ENCODE data around the gene LAPTM5. TPM values are rescaled to one million over a fixed set of nuclear protein-coding genes. Genes with fewer than 3 reads are reported as not detected.

Gene LAPTM5
- total RNA-seq, 6 donors from 2014 or later = 148 to 624 (median 225) TPM

DNA sequence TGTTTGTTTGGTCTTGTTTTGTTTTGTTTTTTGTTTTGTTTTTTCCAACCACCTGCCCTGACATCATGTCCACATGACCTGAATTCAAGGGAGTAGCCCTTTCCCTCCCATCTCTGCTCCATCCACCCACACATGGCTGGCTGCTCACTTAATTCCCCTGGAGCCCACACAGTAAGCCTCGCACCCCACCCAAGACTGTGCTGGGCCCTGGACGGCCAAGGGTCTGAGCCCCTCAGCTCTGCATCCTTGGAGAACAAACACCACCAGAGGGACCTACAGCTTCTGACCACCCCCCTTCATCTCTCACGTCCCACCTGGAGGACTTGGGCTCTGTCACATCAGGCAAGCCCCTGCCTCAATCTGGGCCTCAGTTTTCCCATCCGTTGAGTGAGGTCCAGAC lies 73.3 kb downstream of the LAPTM5 start:
- Histone ChIP-seq H3K27me3 (peaks cover 0 to 17% (median 8%) of the 10 kb centered on the region in 4 donors), H3K27ac (no peak overlapping the region), H3K36me3 (no peaks in the 10 kb centered on the region), H3K9me3 (peaks cover 0 to 6% (median 0%) of the 10 kb centered on the region in 4 donors), H3K4me1 (peaks cover 0 to 12% (median 5%) of the 10 kb centered on the region in 4 donors), H3K4me3 (no peak overlapping the region)
- WGBS, 2 donors = 85 to 92% methylated on average over 4 of the region's 4 CpGs
- ATAC-seq (ENCODE audit: low FRiP score in 2 of 2) (no peak), DNase-seq (no peak)
- no peak for TF ChIP-seq POLR2AphosphoS5 (IDR thresholded peaks at IDR 0.05)

DNA sequence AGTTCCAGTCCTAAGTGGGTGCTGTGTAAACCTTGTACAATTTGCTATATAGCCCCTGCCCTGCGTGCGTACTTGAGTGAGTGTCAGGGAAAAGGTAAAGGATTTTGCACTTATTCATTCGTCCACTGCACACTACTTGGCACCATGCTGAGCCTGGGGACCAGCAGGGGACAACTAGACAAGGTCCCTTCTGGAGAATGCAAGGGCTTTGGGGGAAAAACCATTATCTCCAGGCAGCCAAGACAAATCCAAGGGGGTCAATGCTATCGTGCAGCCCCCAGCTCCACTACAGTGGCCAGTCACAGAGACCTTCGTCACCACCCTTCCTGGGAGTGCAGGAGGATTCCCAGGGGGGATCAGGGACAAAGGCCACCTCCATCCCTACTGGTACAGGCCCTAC lies 73.9 kb downstream of the LAPTM5 start:
- peaks cover 0 to 17% (median 8%) of the 10 kb centered on the region in 4 donors for H3K27me3 ChIP-seq
- DNase-seq = no peak

More for the DNA sequence above, 73.9 kb downstream of the LAPTM5 start:
- H3K36me3 ChIP-seq = no peaks in the 10 kb centered on the region
- H3K4me3 ChIP-seq = no peak overlapping the region
- TF ChIP-seq, protein P1, sequence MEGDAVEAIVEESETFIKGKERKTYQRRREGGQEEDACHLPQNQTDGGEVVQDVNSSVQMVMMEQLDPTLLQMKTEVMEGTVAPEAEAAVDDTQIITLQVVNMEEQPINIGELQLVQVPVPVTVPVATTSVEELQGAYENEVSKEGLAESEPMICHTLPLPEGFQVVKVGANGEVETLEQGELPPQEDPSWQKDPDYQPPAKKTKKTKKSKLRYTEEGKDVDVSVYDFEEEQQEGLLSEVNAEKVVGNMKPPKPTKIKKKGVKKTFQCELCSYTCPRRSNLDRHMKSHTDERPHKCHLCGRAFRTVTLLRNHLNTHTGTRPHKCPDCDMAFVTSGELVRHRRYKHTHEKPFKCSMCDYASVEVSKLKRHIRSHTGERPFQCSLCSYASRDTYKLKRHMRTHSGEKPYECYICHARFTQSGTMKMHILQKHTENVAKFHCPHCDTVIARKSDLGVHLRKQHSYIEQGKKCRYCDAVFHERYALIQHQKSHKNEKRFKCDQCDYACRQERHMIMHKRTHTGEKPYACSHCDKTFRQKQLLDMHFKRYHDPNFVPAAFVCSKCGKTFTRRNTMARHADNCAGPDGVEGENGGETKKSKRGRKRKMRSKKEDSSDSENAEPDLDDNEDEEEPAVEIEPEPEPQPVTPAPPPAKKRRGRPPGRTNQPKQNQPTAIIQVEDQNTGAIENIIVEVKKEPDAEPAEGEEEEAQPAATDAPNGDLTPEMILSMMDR (IDR thresholded peaks at IDR 0.05) = no peak
- TF ChIP-seq EP300 (IDR thresholded peaks at IDR 0.05) (no peak), POLR2A (IDR thresholded peaks at IDR 0.05) (no peak), POLR2AphosphoS5 (IDR thresholded peaks at IDR 0.05) (no peak)
- peaks cover 0 to 6% (median 0%) of the 10 kb centered on the region in 4 donors for H3K9me3 ChIP-seq
- 68 to 70% methylated on average over 5 of the region's 5 CpGs for WGBS, 2 donors
- no peak for ATAC-seq (ENCODE audit: low FRiP score in 2 of 2)
- peaks cover 0 to 12% (median 5%) of the 10 kb centered on the region in 4 donors for H3K4me1 ChIP-seq
- H3K27ac ChIP-seq = no peak overlapping the region

Small RNA genes within 50 kb of the gene (small RNA-seq; reads per million reads assigned to genes)
- 0 reads per million in 4 donors for gene MIR4420

Other genes with a start within 250 kb of the LAPTM5 start
- under 1 TPM in 1 of 6 donors, not detected in 5; 0.15 TPM for gene MATN1, start 34.2 kb downstream of the LAPTM5 start, total RNA-seq
- 10 to 100 TPM; 15.8 to 65.8 (median 30.1) TPM for gene SDC3, start 151.0 kb upstream of the LAPTM5 start, total RNA-seq

Measured in upper lobe of left lung (tissue), 6 donors.